Measurements from ENCODE around the gene DNAH2.

- TF ChIP-seq NR2C2 (CRISPR knock-in tag; IDR thresholded peaks at IDR 0.05): no peak
- no peak for TF ChIP-seq CTCF (IDR thresholded peaks at IDR 0.05)
- no peak for TF ChIP-seq RELA (CRISPR knock-in tag; IDR thresholded peaks at IDR 0.05; ENCODE audit: borderline replicate concordance)
Measured at GRCh38 chr17:7822126-7822525, 104.6 kb downstream of the DNAH2 start.
